ENCODE measurements around the gene CHST15. TPM values are rescaled to one million over a fixed set of nuclear protein-coding genes. Genes with fewer than 3 reads are reported as not detected.

The CHST15 gene
- total RNA-seq, 2 donors from 2014 or later, result 7.5 to 14.9 TPM

GRCh38 chr10:124018886-124019525, 74.4 kb downstream of the CHST15 start:
- peaks cover 2% of the 10 kb centered on the region for H3K9me3 ChIP-seq (ENCODE audit: control insufficient read depth, low read length)
- H3K27ac ChIP-seq (ENCODE audit: low read depth, low read length), result no peak overlapping the region
- Mint-ChIP-seq H3K27ac (no peak overlapping the region), H3K27me3 (ENCODE audit: insufficient read depth) (no peaks in the 10 kb centered on the region), H3K9me3 (peaks cover 4% of the 10 kb centered on the region), H3K4me1 (peaks cover 20% of the 10 kb centered on the region), H3K36me3 (ENCODE audit: low read depth) (peaks cover 10% of the 10 kb centered on the region), H3K4me3 (no peak overlapping the region)
- H3K27me3 ChIP-seq (ENCODE audit: control insufficient read depth, insufficient read depth, low read length, poor library complexity, severe bottlenecking), result no peaks in the 10 kb centered on the region
- no peaks in the 10 kb centered on the region for H3K36me3 ChIP-seq (ENCODE audit: control insufficient read depth, insufficient read depth, low read length)
- TF ChIP-seq CTCF (conservative IDR thresholded peaks at IDR 0.05), result no peak
- WGBS, 2 experiments (ENCODE audit: insufficient coverage in 1 of 2, insufficient read length in 1 of 2), result 91 to 94% methylated on average over 15 to 19 of the region's 19 CpGs
- no peaks in the 10 kb centered on the region for H3K4me1 ChIP-seq (ENCODE audit: control insufficient read depth, insufficient read depth, low read length)
- DNase-seq, result no peak
- H3K9ac ChIP-seq (ENCODE audit: extremely low read depth, low read length, poor library complexity, severe bottlenecking), result no peak overlapping the region
- H3K4me3 ChIP-seq (ENCODE audit: low read length), result no peak overlapping the region

- Histone ChIP-seq H3K27ac (ENCODE audit: low read depth, low read length) (no peak overlapping the region), H3K4me1 (ENCODE audit: control insufficient read depth, insufficient read depth, low read length) (no peaks in the 10 kb centered on the region), H3K27me3 (ENCODE audit: control insufficient read depth, insufficient read depth, low read length, poor library complexity, severe bottlenecking) (no peaks in the 10 kb centered on the region), H3K9me3 (ENCODE audit: control insufficient read depth, low read length) (peaks cover 8% of the 10 kb centered on the region), H3K4me3 (ENCODE audit: low read length) (no peak overlapping the region), H3K36me3 (ENCODE audit: control insufficient read depth, insufficient read depth, low read length) (no peaks in the 10 kb centered on the region), H3K9ac (ENCODE audit: extremely low read depth, low read length, poor library complexity, severe bottlenecking) (no peak overlapping the region)
- no peak overlapping the region for H3K4me3 Mint-ChIP-seq
- TF ChIP-seq CTCF (conservative IDR thresholded peaks at IDR 0.05), result peak; percentile 41
- WGBS, 2 experiments (ENCODE audit: insufficient coverage in 1 of 2, insufficient read length in 1 of 2), result 93 to 94% methylated on average over 2 to 5 of the region's 5 CpGs
- no peak overlapping the region for H3K27ac Mint-ChIP-seq
- H3K36me3 Mint-ChIP-seq (ENCODE audit: low read depth), result peaks cover 23% of the 10 kb centered on the region
- H3K4me1 Mint-ChIP-seq, result peaks cover 20% of the 10 kb centered on the region
- no peaks in the 10 kb centered on the region for H3K27me3 Mint-ChIP-seq (ENCODE audit: insufficient read depth)
- DNase-seq, result no peak
- H3K9me3 Mint-ChIP-seq, result peaks cover 12% of the 10 kb centered on the region
Observed at GRCh38 chr10:124017729-124018128, 75.7 kb downstream of the CHST15 start.

- Histone ChIP-seq H3K4me1 (ENCODE audit: control insufficient read depth, insufficient read depth, low read length) (no peaks in the 10 kb centered on the region), H3K27me3 (ENCODE audit: control insufficient read depth, insufficient read depth, low read length, poor library complexity, severe bottlenecking) (no peaks in the 10 kb centered on the region), H3K27ac (ENCODE audit: low read depth, low read length) (no peak overlapping the region), H3K4me3 (ENCODE audit: low read length) (no peak overlapping the region), H3K9ac (ENCODE audit: extremely low read depth, low read length, poor library complexity, severe bottlenecking) (no peak overlapping the region), H3K9me3 (ENCODE audit: control insufficient read depth, low read length) (peaks cover 8% of the 10 kb centered on the region), H3K36me3 (ENCODE audit: control insufficient read depth, insufficient read depth, low read length) (no peaks in the 10 kb centered on the region)
- DNase-seq, result no peak
- Mint-ChIP-seq H3K4me3 (no peak overlapping the region), H3K4me1 (peaks cover 14% of the 10 kb centered on the region), H3K27me3 (ENCODE audit: insufficient read depth) (no peaks in the 10 kb centered on the region), H3K36me3 (ENCODE audit: low read depth) (peaks cover 31% of the 10 kb centered on the region), H3K27ac (no peak overlapping the region), H3K9me3 (peaks cover 13% of the 10 kb centered on the region)
- no peak for TF ChIP-seq CTCF (conservative IDR thresholded peaks at IDR 0.05)
- 87 to 91% methylated on average over 5 to 10 of the region's 10 CpGs for WGBS, 2 experiments (ENCODE audit: insufficient coverage in 1 of 2, insufficient read length in 1 of 2)
Observed at GRCh38 chr10:124016804-124017375, 76.5 kb downstream of the CHST15 start.
